Posterior cingulate gyrus (tissue), 11 donors: ENCODE data around the gene TUBGCP3.
"Not testable (repeated sequence)": the region's sequence is repeated elsewhere in the genome, so short reads cannot be mapped to it uniquely, and the experiment has no call there.

Experiments used
- DNase-seq, 10 donors: peaks; one replicate each; pipeline versions ENCODE4 v3.0.0 to v3.0.0-alpha.2; 2020 to 2021; ENCODE audit warnings: mixed read lengths in 3 of 10
- intact Hi-C: fragments of 100-400 bp; cut with DNase I; formaldehyde crosslinking; loops from one replicate; pipeline ENCODE4 v1.15.1; 2023

The TUBGCP3 gene

GRCh38 chr13:112488343-112489050 is 99.5 kb downstream of the TUBGCP3 start:
- intact Hi-C loops, DNase-seq: not testable (repeated sequence)

- DNase-seq: peak in 6 of 10 donors; percentile 26 to 89 (median 68)
Measured at GRCh38 chr13:112487127-112487517, 100.8 kb downstream of the TUBGCP3 start.

DNA sequence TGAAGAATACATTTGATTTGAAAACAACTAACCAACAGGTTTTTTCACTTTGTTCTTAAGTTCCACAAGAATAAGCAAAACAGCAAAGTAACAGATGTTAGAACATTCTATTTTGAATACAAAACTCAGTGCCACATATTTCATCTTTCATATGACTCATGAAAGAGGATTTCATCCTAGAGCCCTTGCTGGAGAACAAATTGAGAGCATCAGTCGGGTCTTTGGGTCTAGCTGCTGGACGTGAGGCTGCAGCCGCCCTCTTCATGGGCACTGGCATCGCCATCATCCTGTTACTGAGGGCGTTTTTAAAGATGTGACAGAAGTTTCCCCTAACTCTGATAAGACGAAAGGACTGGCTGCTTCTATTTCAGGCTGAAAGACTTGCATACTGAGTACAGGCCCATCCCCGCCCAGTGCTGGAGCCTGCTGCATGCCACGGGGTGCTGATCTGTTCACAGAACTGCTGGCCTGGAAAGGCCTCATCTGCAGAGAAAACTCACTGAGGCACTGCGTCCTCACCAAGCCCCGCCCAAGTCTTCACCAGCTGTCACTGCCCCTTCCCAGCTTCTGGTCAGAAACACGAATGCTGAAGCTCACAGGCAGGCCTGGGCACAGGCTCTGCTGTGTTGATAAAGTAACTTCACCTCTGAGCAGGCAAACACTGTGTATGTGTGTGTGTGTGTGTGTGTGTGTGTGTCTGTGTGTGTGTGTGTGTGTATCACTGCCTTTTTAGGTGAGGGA is 101.4 kb downstream of the TUBGCP3 start:
- intact Hi-C loops: no loop called here
- DNase-seq: peak in 3 of 10 donors; percentile 28 to 84 (median 79)

More at GRCh38 chr13:112487127-112487517, 100.8 kb downstream of the TUBGCP3 start:
- intact Hi-C loops: no loop called here

DNA sequence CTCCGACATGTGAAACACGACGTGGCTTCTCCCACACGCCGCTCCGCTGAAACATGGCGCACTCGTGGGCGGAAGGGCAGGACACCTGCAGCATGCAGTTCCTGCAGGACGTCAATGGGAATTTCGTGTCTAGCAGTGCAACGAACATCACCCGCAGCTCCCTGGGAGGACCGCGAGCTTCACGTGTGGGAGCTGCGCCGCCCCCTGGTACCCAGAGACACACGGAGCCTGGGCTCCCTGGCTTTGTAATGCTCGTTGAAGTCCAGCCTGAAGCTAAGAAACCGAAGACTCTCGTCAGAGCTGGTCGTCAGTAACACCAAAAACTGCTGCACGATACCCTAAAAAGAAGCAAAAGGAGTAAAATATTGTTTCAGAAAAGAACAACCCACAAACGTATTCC is 102.1 kb downstream of the TUBGCP3 start:
- DNase-seq: peak in 1 of 10 donors; percentile 67
- intact Hi-C loops: not testable (repeated sequence)

GRCh38 chr13:112483299-112483698 is 104.7 kb downstream of the TUBGCP3 start:
- intact Hi-C loops: no loop called here
- DNase-seq: no peak

DNA sequence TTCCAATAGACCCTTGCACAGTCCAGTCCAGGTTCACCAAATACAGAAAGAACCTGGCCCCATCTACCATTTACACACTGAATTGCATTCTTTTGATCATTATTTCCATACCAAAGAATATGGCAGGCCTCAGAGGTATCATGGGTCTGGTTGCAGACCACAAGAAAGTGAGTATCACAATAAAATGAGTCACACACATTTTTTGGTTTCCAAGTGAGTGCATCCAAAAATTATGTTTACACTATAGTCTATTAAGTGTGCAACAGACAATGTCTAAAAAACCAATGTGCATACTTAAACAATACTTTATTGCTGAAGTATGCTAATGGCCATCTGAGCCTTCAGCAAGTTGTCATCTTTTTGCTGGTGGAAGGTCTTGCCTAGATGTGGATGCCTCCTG is 106.5 kb downstream of the TUBGCP3 start:
- intact Hi-C loops: no loop called here

GRCh38 chr13:112479389-112479788 is 108.6 kb downstream of the TUBGCP3 start:
- no peak for DNase-seq
- intact Hi-C loops: no loop called here

More for the DNA sequence above, 106.5 kb downstream of the TUBGCP3 start:
- DNase-seq: no peak

- no peak for DNase-seq
- intact Hi-C loops: no loop called here
Measured at GRCh38 chr13:112477070-112477619, 110.8 kb downstream of the TUBGCP3 start.

DNA sequence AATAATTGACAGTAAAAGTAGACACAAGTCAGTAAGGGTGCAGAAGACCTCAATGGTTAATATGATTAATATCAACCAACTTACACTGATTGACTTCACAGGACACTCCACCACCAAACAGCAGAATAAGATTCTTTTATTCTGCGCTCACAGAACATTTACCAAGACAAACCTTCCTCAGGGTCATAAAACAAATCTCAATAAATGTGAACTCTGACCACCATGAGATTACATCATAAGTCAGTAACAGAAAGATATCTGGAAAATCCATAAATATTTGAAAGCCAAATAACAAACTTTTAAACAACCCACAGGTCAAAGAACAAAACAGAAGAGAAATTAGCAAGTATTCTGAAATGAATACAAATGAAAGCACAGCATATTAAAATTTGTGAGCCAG is 112.1 kb downstream of the TUBGCP3 start:
- intact Hi-C loops: no loop called here
- DNase-seq: no peak

- no peak for DNase-seq
- intact Hi-C loops: no loop called here
Measured at GRCh38 chr13:112474869-112475268, 113.1 kb downstream of the TUBGCP3 start.

- intact Hi-C loops: no loop called here
Measured at GRCh38 chr13:112473818-112474217, 114.1 kb downstream of the TUBGCP3 start.

DNA sequence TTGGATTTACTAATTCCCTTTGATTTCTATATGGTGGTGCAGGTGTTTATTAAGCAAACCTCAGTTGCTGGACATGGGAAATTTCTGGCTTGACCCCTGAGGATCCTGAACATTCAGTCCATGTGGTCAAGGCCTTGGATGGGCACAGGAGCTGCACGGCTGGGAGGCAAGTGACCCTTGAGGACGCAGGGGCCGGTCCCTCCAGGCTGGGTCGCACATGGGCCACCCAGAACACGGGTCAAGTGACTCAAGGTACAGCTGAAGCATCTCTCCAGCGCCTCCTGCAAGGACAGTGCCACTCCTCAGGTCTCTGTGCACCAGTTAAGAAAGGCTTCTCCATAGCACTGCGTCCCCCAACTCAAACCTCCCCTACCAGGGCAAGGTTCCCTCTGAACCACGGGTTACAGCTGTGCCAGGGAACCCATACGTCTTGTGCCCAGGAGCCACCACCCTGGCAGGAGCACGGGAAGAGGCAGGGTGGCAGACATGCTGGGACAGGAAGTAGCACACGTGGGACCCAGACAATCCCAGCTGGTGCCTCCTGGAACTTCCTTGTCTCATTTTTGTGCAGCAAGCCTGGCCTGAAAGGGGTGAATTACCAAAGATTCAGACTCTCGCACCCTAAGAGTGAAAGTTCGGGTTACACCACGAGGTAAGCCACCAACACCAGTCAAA is 118.7 kb downstream of the TUBGCP3 start:
- intact Hi-C loops: no loop called here
- DNase-seq: peak in 1 of 10 donors; percentile 70

More at GRCh38 chr13:112473818-112474217, 114.1 kb downstream of the TUBGCP3 start:
- DNase-seq: no peak

DNA sequence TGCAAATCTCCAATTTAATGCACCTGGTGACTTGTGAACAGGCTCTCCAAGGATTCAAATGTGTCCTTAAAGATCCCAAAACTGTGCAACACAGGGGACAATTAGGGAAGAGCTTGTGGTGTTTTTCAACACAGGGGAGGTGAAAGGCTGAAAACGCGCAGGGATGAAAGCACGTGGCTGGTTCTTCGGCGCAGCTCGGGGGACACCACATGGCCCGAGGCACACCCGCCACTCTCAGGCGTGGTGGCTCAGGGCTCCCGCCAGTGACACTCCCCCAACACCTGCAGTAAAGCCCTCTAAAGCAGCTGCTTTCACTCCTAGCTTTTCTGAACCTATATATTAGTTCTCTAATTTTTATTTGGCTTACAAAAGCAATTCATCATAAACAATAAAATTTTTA is 119.9 kb downstream of the TUBGCP3 start:
- DNase-seq: no peak
- intact Hi-C loops: no loop called here

DNA sequence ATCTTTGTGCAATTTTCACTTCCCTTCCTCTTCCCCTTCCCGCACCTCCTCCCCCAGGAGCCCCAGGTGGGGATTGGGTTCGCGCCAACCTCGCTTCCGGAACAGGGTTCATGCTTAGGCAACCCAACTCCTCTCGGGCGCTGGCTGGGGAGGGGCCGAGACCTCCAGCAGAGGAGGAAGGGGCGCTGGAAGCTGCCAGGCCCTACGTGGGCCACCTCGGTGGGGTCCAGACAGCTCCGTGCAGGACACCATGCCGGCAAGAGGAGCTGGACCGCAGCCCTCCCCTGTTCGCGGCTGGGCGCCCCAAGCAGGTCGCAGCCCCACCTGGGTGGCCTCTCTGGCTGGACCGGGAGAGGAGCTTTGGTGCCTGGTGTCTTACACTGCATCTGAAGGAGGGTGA is 120.7 kb downstream of the TUBGCP3 start:
- DNase-seq: peak in 1 of 10 donors; percentile 71
- intact Hi-C loops: no loop called here

DNA sequence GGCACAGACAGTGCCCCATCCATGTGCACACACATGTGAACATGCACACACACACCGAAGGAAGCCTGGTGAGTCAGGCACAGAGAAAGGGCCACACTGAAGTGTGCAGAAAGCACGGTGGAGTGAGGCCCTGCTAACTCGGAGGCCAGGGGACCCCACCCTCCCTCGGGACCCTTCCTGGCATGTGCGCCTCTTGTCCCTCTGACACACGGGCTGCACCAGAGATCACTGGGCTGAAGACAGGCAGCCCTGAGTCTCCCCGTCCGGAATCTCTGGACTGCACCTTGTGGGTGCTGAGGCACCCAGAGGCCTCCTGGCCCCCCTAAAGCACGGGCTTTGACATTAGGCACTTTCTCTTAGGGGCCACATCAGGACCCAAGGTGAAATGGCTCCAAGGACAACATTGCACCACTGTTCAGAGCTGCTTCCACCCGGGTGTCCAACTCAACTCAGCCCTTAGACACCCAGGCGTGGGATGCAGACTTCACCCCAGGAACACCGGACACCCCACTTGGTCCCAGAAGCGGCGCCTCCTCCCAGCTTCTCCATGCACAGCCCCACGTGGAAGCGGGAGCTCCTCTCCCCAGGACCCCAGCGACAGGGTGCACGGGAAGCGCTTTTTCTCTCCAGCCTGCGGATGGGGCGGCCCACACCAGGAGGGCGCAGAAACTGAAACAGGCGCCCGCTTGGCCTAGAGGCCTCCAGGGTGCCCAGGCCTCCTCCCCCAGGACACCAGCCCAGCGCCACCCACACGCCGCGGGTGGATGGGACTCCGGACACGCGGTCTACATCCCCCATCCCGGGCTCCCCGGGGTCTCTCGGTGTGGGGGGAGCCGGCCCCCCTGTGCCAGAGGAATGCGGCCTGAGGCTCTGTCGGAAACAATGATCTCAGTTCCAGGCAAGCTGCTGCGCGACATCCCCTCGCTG is 121.6 kb downstream of the TUBGCP3 start:
- intact Hi-C loops: no loop called here
- DNase-seq: peak in 1 of 10 donors; percentile 70

- intact Hi-C loops: no loop called here
Measured at GRCh38 chr13:112465251-112466131, 122.5 kb downstream of the TUBGCP3 start.

GRCh38 chr13:112464720-112465119 is 123.2 kb downstream of the TUBGCP3 start:
- intact Hi-C loops: no loop called here
- DNase-seq: no peak

More at GRCh38 chr13:112465251-112466131, 122.5 kb downstream of the TUBGCP3 start:
- peak in 1 of 10 donors; percentile 71 for DNase-seq

DNA sequence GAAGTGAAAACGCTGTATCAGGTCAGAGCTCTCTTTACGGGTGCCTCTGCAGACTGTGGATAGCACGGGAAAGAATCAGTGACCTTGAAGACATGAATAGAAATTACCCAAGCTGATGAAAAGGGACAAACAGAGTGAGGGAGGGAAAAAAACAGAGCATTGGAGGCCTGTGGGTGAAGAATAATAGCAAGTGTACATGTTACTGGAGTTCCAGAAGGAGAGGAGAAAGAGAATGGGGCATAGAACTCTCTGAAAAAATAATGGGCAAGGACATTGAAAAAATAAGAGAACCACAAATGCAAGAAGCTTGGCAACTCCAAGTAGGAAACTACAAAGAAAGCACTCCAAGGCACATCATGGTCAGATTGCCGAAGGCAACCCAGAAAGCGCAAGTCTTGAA is 125.5 kb downstream of the TUBGCP3 start:
- no peak for DNase-seq
- intact Hi-C loops: no loop called here

DNA sequence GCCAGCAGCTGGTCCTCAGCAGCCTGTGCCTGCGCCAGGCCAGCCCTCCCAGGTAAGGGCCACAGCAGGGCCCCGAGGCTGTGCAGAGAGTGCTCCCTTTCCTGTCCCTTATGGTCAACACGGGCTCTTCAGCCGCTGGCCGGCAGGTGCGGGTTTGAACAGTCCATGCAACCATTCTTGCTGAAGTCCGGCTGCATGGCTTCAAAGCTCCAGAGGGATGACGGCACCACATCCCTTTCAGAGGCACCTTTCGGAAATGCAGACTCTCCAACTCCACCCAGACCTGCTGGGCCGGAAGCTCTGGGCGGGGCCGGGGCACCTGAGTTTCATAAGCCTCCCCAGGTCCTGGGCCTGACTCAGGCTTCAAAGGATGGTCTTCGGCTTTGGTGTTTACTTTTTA is 130.5 kb downstream of the TUBGCP3 start:
- peak in 1 of 10 donors; percentile 45 for DNase-seq
- intact Hi-C loops: no loop called here
